CD8-positive, alpha-beta memory T cell (primary cell): ENCODE data around the gene TIPARP. TPM values are rescaled to one million over a fixed set of nuclear protein-coding genes. Genes with fewer than 3 reads are reported as not detected.

Source experiments
- CTCF ChIA-PET: fragments of 350-600 bp; sonication (Branson Sonifier 250); formaldehyde crosslinking; loops from one replicate; lab custom pipeline; 2021; ENCODE audit warnings: antibody characterized with exemption; lab: Charles Lee
- POLR2A ChIA-PET: fragments of 350-600 bp; sonication (Branson Sonifier 250); formaldehyde crosslinking; loops from one replicate; lab custom pipeline; 2021; ENCODE audit warnings: antibody characterized with exemption; lab: Charles Lee
- DNase-seq, 5 donors: peaks; one replicate each; pipeline versions ENCODE4 v3.0.0 to v3.0.0-alpha.2; 2020 to 2022; ENCODE audit warnings: mixed read lengths in 1 of 5
- H3K27ac ChIP-seq: one replicate; pipeline ENCODE4 v1.7.0; 2013; ENCODE audit warnings: low read depth, mild to moderate bottlenecking, low read length, moderate library complexity
- H3K27me3 ChIP-seq: 2 replicates; pipeline ENCODE4 v1.7.0; 2013; ENCODE audit warnings: low read length, mild to moderate bottlenecking; ENCODE audit not compliant: insufficient read depth, poor library complexity, severe bottlenecking
- H3K36me3 ChIP-seq: 2 replicates; pipeline ENCODE4 v1.7.0; 2013; ENCODE audit warnings: mild to moderate bottlenecking, low read length, moderate library complexity; ENCODE audit not compliant: insufficient read depth
- H3K4me1 ChIP-seq: 2 replicates; pipeline ENCODE4 v1.7.0; 2013; ENCODE audit warnings: mild to moderate bottlenecking, low read length, moderate library complexity; ENCODE audit not compliant: insufficient read depth
- H3K4me3 ChIP-seq: 2 replicates; pipeline ENCODE4 v1.7.0; 2013; ENCODE audit warnings: mild to moderate bottlenecking, low read length
- H3K9me3 ChIP-seq: 2 replicates; pipeline ENCODE4 v1.7.0; 2013; ENCODE audit warnings: mild to moderate bottlenecking, low read length
- H3K27ac Mint-ChIP-seq, 8 donors: one replicate each; pipeline ENCODE4 v1.8.0; 2020 to 2021; ENCODE audit warnings: mixed read lengths in 8 of 8, mild to moderate bottlenecking in 6 of 8, inconsistent platforms in 3 of 8, moderate library complexity in 3 of 8
- H3K27me3 Mint-ChIP-seq, 2 donors: one replicate each; pipeline ENCODE4 v1.8.0; 2020 to 2021; ENCODE audit warnings: mixed read lengths in 2 of 2, mild to moderate bottlenecking in 1 of 2, moderate library complexity in 1 of 2
- H3K36me3 Mint-ChIP-seq, 3 donors: one replicate each; pipeline ENCODE4 v1.8.0; 2020 to 2021; ENCODE audit warnings: mixed read lengths in 3 of 3, inconsistent platforms in 1 of 3, mild to moderate bottlenecking in 1 of 3
- H3K4me1 Mint-ChIP-seq, 3 donors: one replicate each; pipeline ENCODE4 v1.8.0; 2020 to 2021; ENCODE audit warnings: mixed read lengths in 3 of 3, inconsistent platforms in 1 of 3, mild to moderate bottlenecking in 1 of 3
- H3K4me3 Mint-ChIP-seq, 7 donors: one replicate each; pipeline ENCODE4 v1.8.0; 2020 to 2021; ENCODE audit warnings: mixed read lengths in 7 of 7, mild to moderate bottlenecking in 6 of 7, moderate library complexity in 4 of 7, inconsistent platforms in 2 of 7
- H3K9me3 Mint-ChIP-seq, 5 donors: one replicate each; pipeline ENCODE4 v1.8.0; 2020 to 2022; ENCODE audit warnings: mixed read lengths in 5 of 5, mild to moderate bottlenecking in 3 of 5, moderate library complexity in 2 of 5, inconsistent platforms in 1 of 5
- polyA plus RNA-seq: library from polyadenylated mRNA; unstranded; fragments of 300-500 nt; fragmentation: Illumina TruSeq; gene quantifications from one replicate; pipeline ENCODE4 v1.2.3, GENCODE V29; 2021
- total RNA-seq, 2 experiments: library from RNA; stranded (reverse); gene quantifications; one replicate each; pipeline ENCODE4 v1.2.3, GENCODE V29; 2021

TIPARP gene
- total and polyA plus RNA-seq, 3 experiments from 2014 or later = 19.8 to 37.0 (median 36.0) TPM

GRCh38 chr3:156680243-156680914, 6.0 kb downstream of the TIPARP start:
- ChIA-PET CTCF (interaction anchor here (1.1 kb wide), 1 partner anchor 402 kb away, joined by 3 read pairs; no protein-coding TSS in a partner anchor), POLR2A (interaction anchor here (1.2 kb wide), 1 partner anchor 126 kb away, joined by 3 read pairs; no protein-coding TSS in a partner anchor)
- H3K9me3 ChIP-seq = no peaks in the 10 kb centered on the region
- H3K27ac ChIP-seq = no peak overlapping the region
- H3K27me3 ChIP-seq = no peaks in the 10 kb centered on the region
- Mint-ChIP-seq H3K9me3 (no peaks in the 10 kb centered on the region), H3K27me3 (no peaks in the 10 kb centered on the region), H3K4me1 (peaks cover 79 to 92% (median 90%) of the 10 kb centered on the region in 3 donors), H3K4me3 (peak overlapping the region; percentile 16 to 81 (median 68)), H3K36me3 (peaks cover 10 to 75% (median 27%) of the 10 kb centered on the region in 3 donors), H3K27ac (peak overlapping the region in 6 of 8 donors; percentile 7 to 62 (median 38))
- peaks cover 84% of the 10 kb centered on the region for H3K4me1 ChIP-seq
- no peak for DNase-seq
- no peak overlapping the region for H3K4me3 ChIP-seq
- H3K36me3 ChIP-seq = peaks cover 22% of the 10 kb centered on the region

DNA sequence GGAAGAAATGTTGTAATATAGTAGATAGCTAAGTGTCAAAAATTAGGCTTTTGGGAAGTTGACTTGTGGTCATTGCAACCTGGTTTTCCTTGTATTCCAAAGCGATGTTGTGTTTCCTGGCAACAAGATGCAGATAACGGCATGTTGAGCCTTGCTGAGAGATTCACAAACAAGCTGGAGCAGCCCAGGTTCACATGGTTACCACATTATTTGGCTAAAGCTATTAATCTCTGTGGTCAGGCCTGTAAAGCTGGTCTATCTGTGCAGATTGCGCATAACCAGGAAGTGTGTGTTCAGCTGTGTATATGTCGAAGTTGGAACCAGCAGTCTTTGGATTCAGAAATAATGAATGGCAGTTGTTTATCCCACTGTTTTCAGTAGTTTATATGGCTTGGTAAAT, 6.6 kb downstream of the TIPARP start:
- peak overlapping the region; percentile 16 to 81 (median 68) for H3K4me3 Mint-ChIP-seq

DNA sequence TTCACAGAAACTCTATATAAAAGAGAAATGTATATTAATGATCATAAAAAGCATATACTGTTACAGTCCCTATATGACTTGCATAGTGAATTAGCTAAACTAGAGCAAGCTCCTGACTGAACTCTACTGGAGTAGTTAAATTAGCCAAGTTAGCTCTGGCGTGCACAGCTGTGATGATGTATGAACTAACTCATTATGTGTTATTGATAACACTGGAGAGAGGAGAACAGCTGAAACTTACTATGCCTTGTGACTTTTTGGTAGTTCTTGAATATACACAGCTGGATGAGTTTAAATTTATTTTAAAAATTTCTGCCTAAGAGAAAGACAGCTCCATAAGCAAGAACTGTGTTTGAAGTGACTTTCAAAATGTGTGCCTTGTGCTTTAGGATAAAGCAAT, 8.1 kb downstream of the TIPARP start:
- peaks cover 10 to 64% (median 27%) of the 10 kb centered on the region in 3 donors for H3K36me3 Mint-ChIP-seq
- H3K4me1 ChIP-seq = peaks cover 84% of the 10 kb centered on the region
- peaks cover 78 to 93% (median 93%) of the 10 kb centered on the region in 3 donors for H3K4me1 Mint-ChIP-seq
- H3K9me3 Mint-ChIP-seq = no peaks in the 10 kb centered on the region
- H3K27ac Mint-ChIP-seq = no peak overlapping the region
- no peaks in the 10 kb centered on the region for H3K27me3 ChIP-seq
- H3K36me3 ChIP-seq = peaks cover 22% of the 10 kb centered on the region
- H3K9me3 ChIP-seq = no peaks in the 10 kb centered on the region
- H3K4me3 Mint-ChIP-seq = peak overlapping the region in 4 of 7 donors; percentile 27 to 56 (median 42)
- CTCF ChIA-PET = interaction anchor here (1.3 kb wide), 1 partner anchor 8 kb away, joined by 5 read pairs; the partner anchor contains the start of gene TIPARP
- POLR2A ChIA-PET = interaction anchor here (1.5 kb wide), 1 partner anchor 9 kb away, joined by 5 read pairs; no protein-coding TSS in a partner anchor
- no peak overlapping the region for H3K4me3 ChIP-seq
- no peak overlapping the region for H3K27ac ChIP-seq
- no peaks in the 10 kb centered on the region for H3K27me3 Mint-ChIP-seq
- no peak for DNase-seq

More for the DNA sequence above, 6.6 kb downstream of the TIPARP start:
- no peaks in the 10 kb centered on the region for H3K27me3 ChIP-seq
- CTCF ChIA-PET = no interaction called here
- H3K27ac ChIP-seq = no peak overlapping the region
- Mint-ChIP-seq H3K36me3 (peaks cover 10 to 71% (median 27%) of the 10 kb centered on the region in 3 donors), H3K27ac (peak overlapping the region in 4 of 8 donors; percentile 7 to 75 (median 48)), H3K27me3 (no peaks in the 10 kb centered on the region), H3K9me3 (no peaks in the 10 kb centered on the region), H3K4me1 (peaks cover 82 to 95% (median 94%) of the 10 kb centered on the region in 3 donors)
- H3K4me1 ChIP-seq = peaks cover 88% of the 10 kb centered on the region
- H3K36me3 ChIP-seq = peaks cover 22% of the 10 kb centered on the region
- H3K9me3 ChIP-seq = no peaks in the 10 kb centered on the region
- DNase-seq = no peak
- H3K4me3 ChIP-seq = no peak overlapping the region
- POLR2A ChIA-PET = interaction anchor here (0.5 kb wide), 1 partner anchor 139 kb away, joined by 3 read pairs; no protein-coding TSS in a partner anchor

GRCh38 chr3:156682963-156683362, 8.6 kb downstream of the TIPARP start:
- Mint-ChIP-seq H3K4me3 (peak overlapping the region in 4 of 7 donors; percentile 5 to 44 (median 34)), H3K9me3 (no peaks in the 10 kb centered on the region), H3K27me3 (no peaks in the 10 kb centered on the region), H3K27ac (no peak overlapping the region), H3K4me1 (peaks cover 78 to 93% (median 93%) of the 10 kb centered on the region in 3 donors), H3K36me3 (peaks cover 7 to 64% (median 26%) of the 10 kb centered on the region in 3 donors)
- H3K27ac ChIP-seq = no peak overlapping the region
- peaks cover 80% of the 10 kb centered on the region for H3K4me1 ChIP-seq
- peaks cover 17% of the 10 kb centered on the region for H3K36me3 ChIP-seq
- no peak for DNase-seq
- CTCF ChIA-PET = interaction anchor here (1.3 kb wide), 1 partner anchor 8 kb away, joined by 5 read pairs; the partner anchor contains the start of gene TIPARP
- H3K9me3 ChIP-seq = no peaks in the 10 kb centered on the region
- H3K4me3 ChIP-seq = no peak overlapping the region
- POLR2A ChIA-PET = interaction anchor here (1.5 kb wide), 1 partner anchor 9 kb away, joined by 5 read pairs; no protein-coding TSS in a partner anchor
- H3K27me3 ChIP-seq = no peaks in the 10 kb centered on the region

DNA sequence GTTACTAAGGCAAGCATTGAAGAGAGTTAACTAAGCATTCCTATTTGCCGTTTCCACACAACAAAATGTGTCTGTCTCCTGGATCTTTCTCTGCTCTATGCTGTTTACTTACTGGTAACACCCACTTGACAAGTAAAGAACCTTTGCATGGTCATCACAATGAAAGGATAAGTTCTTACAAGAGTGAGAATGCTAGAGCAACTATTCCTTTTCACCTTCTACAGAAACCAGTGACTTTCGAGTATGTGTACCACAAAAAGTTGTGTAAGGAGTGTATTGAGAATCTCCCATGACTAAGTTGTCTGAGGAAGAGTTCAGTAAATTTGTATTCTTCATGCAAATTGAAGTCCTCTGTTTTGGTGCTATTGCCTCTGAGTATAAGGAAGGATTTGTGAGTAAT, 10.8 kb downstream of the TIPARP start:
- Histone ChIP-seq H3K9me3 (no peaks in the 10 kb centered on the region), H3K4me1 (peaks cover 81% of the 10 kb centered on the region), H3K36me3 (no peaks in the 10 kb centered on the region), H3K27me3 (no peaks in the 10 kb centered on the region), H3K4me3 (no peak overlapping the region), H3K27ac (no peak overlapping the region)
- ChIA-PET POLR2A (interaction anchor here (1.7 kb wide), 1 partner anchor 10 kb away, joined by 14 read pairs; the partner anchor contains the start of gene TIPARP), CTCF (interaction anchor here (1.0 to 1.1 kb wide), 3 partner anchors 9 to 396 kb away, joined by 3 read pairs; no protein-coding TSS in a partner anchor)
- Mint-ChIP-seq H3K9me3 (no peaks in the 10 kb centered on the region), H3K4me1 (peaks cover 81 to 96% (median 96%) of the 10 kb centered on the region in 3 donors), H3K4me3 (peak overlapping the region; percentile 30 to 67 (median 62)), H3K27ac (peak overlapping the region in 3 of 8 donors; percentile 40 to 62 (median 54)), H3K36me3 (peaks cover 0 to 62% (median 26%) of the 10 kb centered on the region in 3 donors), H3K27me3 (no peaks in the 10 kb centered on the region)
- no peak for DNase-seq

DNA sequence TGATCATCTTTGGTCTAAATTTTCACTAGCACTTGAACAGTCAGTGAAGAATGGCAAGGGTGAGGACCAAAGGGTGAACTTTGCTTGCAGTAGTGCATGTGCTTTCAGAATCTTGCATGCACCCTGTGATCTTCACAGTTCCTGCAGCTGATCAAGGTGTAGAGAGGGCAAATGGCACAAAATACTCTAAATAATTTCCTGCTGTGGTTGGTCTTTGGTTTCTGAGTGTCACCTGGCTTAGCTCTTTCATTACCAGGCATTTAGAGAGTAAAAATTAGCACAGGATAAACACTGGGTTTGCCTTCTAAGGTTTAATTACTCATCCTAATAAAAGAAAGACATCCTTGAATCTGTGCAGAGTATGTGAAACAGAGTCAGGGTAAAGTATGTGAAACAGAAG, 11.4 kb downstream of the TIPARP start:
- Histone ChIP-seq H3K27me3 (no peaks in the 10 kb centered on the region), H3K4me3 (no peak overlapping the region), H3K9me3 (no peaks in the 10 kb centered on the region), H3K27ac (no peak overlapping the region), H3K36me3 (no peaks in the 10 kb centered on the region), H3K4me1 (peaks cover 81% of the 10 kb centered on the region)
- CTCF ChIA-PET = interaction anchor here (1.0 to 1.1 kb wide), 3 partner anchors 10 to 12 kb away, joined by 3 read pairs; partner anchors contain the start of gene TIPARP
- no peaks in the 10 kb centered on the region for H3K9me3 Mint-ChIP-seq
- no peak for DNase-seq
- POLR2A ChIA-PET = interaction anchor here (1.7 kb wide), 1 partner anchor 11 kb away, joined by 14 read pairs; the partner anchor contains the start of gene TIPARP
- H3K4me3 Mint-ChIP-seq = peak overlapping the region; percentile 0 to 67 (median 56)
- H3K4me1 Mint-ChIP-seq = peaks cover 81 to 96% (median 96%) of the 10 kb centered on the region in 3 donors
- peaks cover 0 to 60% (median 21%) of the 10 kb centered on the region in 3 donors for H3K36me3 Mint-ChIP-seq
- peak overlapping the region in 3 of 8 donors; percentile 37 to 58 (median 43) for H3K27ac Mint-ChIP-seq
- no peaks in the 10 kb centered on the region for H3K27me3 Mint-ChIP-seq

- Mint-ChIP-seq H3K27me3 (no peaks in the 10 kb centered on the region), H3K4me1 (peaks cover 81 to 96% (median 96%) of the 10 kb centered on the region in 3 donors), H3K9me3 (no peaks in the 10 kb centered on the region), H3K36me3 (peaks cover 0 to 52% (median 13%) of the 10 kb centered on the region in 3 donors), H3K4me3 (peak overlapping the region in 6 of 7 donors; percentile 3 to 55 (median 36)), H3K27ac (peak overlapping the region in 4 of 8 donors; percentile 14 to 66 (median 36))
- Histone ChIP-seq H3K27ac (no peak overlapping the region), H3K27me3 (no peaks in the 10 kb centered on the region), H3K4me1 (peaks cover 71% of the 10 kb centered on the region), H3K4me3 (no peak overlapping the region), H3K9me3 (no peaks in the 10 kb centered on the region), H3K36me3 (no peaks in the 10 kb centered on the region)
- ChIA-PET CTCF (interaction anchor here (1.3 kb wide), 1 partner anchor 451 kb away, joined by 4 read pairs; no protein-coding TSS in a partner anchor), POLR2A (interaction anchor here (0.6 to 1.1 kb wide), 2 partner anchors 12 to 395 kb away, joined by 4 read pairs; partner anchors contain the start of gene TIPARP)
- DNase-seq = no peak
Measured at GRCh38 chr3:156687023-156687422, 12.6 kb downstream of the TIPARP start.
